GM12878 (cell line): ENCODE measurements around the gene SLC24A3. TPM values are rescaled to one million over a fixed set of nuclear protein-coding genes. Genes with fewer than 3 reads are reported as not detected.

Experiments used
- ATAC-seq: fragments of 200-7000 bp; cut with Tn5 transposase; 3 replicates; pipeline ENCODE4 v1.9.1; 2020; ENCODE audit warnings: mild to moderate bottlenecking, moderate library complexity
- BruUV-seq: library from RNA; stranded (reverse); fragments of 400-500 nt; replicated peaks from 2 replicates; lab custom pipeline; 2021; lab: Mats Ljungman, UMichigan
- CTCF ChIA-PET: fragments of 300-600 bp; sonication (Branson Sonifier 250); formaldehyde crosslinking; extraction: SDS; loops from one replicate; lab custom pipeline; 2021; ENCODE audit warnings: inconsistent platforms; lab: Yijun Ruan, JAX
- POLR2A ChIA-PET: fragments of 350-600 bp; formaldehyde crosslinking; extraction: SDS; loops from one replicate; lab custom pipeline; 2021; ENCODE audit warnings: inconsistent platforms; lab: Charles Lee
- RAD21 ChIA-PET: fragments of 300-600 bp; sonication (Branson Sonifier 250); formaldehyde crosslinking; loops from one replicate; lab custom pipeline; 2023; ENCODE audit warnings: antibody characterized with exemption; ENCODE audit not compliant: unreplicated experiment; lab: Charles Lee
- SMC1A ChIA-PET: fragments of 300-600 bp; sonication (Branson Sonifier 250); formaldehyde crosslinking; loops from one replicate; lab custom pipeline; 2023; ENCODE audit not compliant: unreplicated experiment, uncharacterized antibody; lab: Charles Lee
- DNase-seq: peaks from one replicate; pipeline ENCODE4 v3.0.0-alpha.2; 2011; ENCODE audit warnings: low read depth, low spot score
- FAIRE-seq: peaks from 3 replicates; lab custom pipeline; 2011; peaks lifted over from hg19 to GRCh38; lab: Jason Lieb, UNC
- H2AFZ ChIP-seq: 2 replicates; pipeline ENCODE4 v1.6.0; 2011; ENCODE audit warnings: low read depth, low read length, control low read depth; ENCODE audit not compliant: control insufficient read depth
- H3K27ac ChIP-seq: 2 replicates; pipeline ENCODE4 v1.5.1; 2011; ENCODE audit warnings: control low read depth; ENCODE audit not compliant: control insufficient read depth, insufficient read depth
- H3K27me3 ChIP-seq, 2 experiments: replicated peaks in 1 of 2; 2 replicates each; pipeline versions ENCODE4 v1.6.0 to v1.6.1; 2011; ENCODE audit warnings: low read length in 1 of 2; ENCODE audit not compliant: control insufficient read depth in 2 of 2, insufficient read depth in 2 of 2
- H3K36me3 ChIP-seq, 2 experiments: 2 replicates each; pipeline ENCODE4 v1.5.1; 2011; ENCODE audit warnings: low read length in 1 of 2; ENCODE audit not compliant: control insufficient read depth in 2 of 2, insufficient read depth in 2 of 2
- H3K4me1 ChIP-seq: 2 replicates; pipeline ENCODE4 v1.6.1; 2011; ENCODE audit warnings: mild to moderate bottlenecking, low read length, moderate library complexity, mixed read lengths; ENCODE audit not compliant: control insufficient read depth, insufficient read depth
- H3K4me2 ChIP-seq: 2 replicates; pipeline ENCODE4 v1.6.0; 2011; ENCODE audit warnings: control low read depth; ENCODE audit not compliant: control insufficient read depth, insufficient read depth
- H3K4me3 ChIP-seq: fragments of 200-600 bp; sonication (generic); 2 replicates; pipeline ENCODE4 v1.5.1; 2016
- H3K79me2 ChIP-seq: 2 replicates; pipeline ENCODE4 v1.6.0; 2011; ENCODE audit warnings: low read length; ENCODE audit not compliant: control insufficient read depth, insufficient read depth
- H3K9ac ChIP-seq: 2 replicates; pipeline ENCODE4 v1.8.0; 2011; ENCODE audit warnings: low read length, control low read depth, mixed read lengths; ENCODE audit not compliant: control insufficient read depth, insufficient read depth
- H3K9me3 ChIP-seq: replicated peaks from 3 replicates; pipeline ENCODE4 v1.5.1; 2011; ENCODE audit warnings: mild to moderate bottlenecking, low read length; ENCODE audit not compliant: control insufficient read depth, insufficient read depth
- H4K20me1 ChIP-seq: 2 replicates; pipeline ENCODE4 v1.6.0; 2011; ENCODE audit not compliant: control insufficient read depth, insufficient read depth
- CEBPB ChIP-seq, 2 experiments: fragments of 150-350 bp in 1 of 2; IDR thresholded peaks; 2 replicates each; pipeline ENCODE4 v1.6.1; 2012 to 2014; ENCODE audit warnings: low read depth in 2 of 2, low read length in 2 of 2, borderline replicate concordance in 1 of 2, inconsistent platforms in 1 of 2
- CHD1 ChIP-seq: IDR thresholded peaks from 2 replicates; pipeline ENCODE4 v1.6.1; 2012; ENCODE audit warnings: low read depth, low read length, improper control_type of control experiment
- EP300 ChIP-seq, 2 experiments: fragments of 150-350 bp in 1 of 2; IDR thresholded peaks; 2 replicates each; pipeline ENCODE4 v1.6.1; 2011 to 2012; ENCODE audit warnings: low read depth in 2 of 2, low read length in 2 of 2, borderline replicate concordance in 1 of 2, improper control_type of control experiment in 1 of 2, inconsistent platforms in 1 of 2; ENCODE audit not compliant: control insufficient read depth in 1 of 2
- FOXM1 ChIP-seq: IDR thresholded peaks from 2 replicates; pipeline ENCODE4 v1.6.1; 2012; ENCODE audit warnings: low read depth, mild to moderate bottlenecking, inconsistent platforms, low read length, moderate library complexity
- MYC ChIP-seq: IDR thresholded peaks from 2 replicates; pipeline ENCODE4 v1.6.1; 2011; ENCODE audit warnings: mild to moderate bottlenecking, low read length, moderate library complexity, inconsistent platforms; ENCODE audit not compliant: insufficient read depth, insufficient replicate concordance, insufficient read length, severe bottlenecking
- NFYA ChIP-seq: IDR thresholded peaks from 2 replicates; pipeline ENCODE4 v1.6.1; 2011; ENCODE audit warnings: low read depth, mild to moderate bottlenecking, low read length, improper control_type of control experiment, borderline replicate concordance
- POU2F2 ChIP-seq: IDR thresholded peaks from 3 replicates; pipeline ENCODE4 v1.6.1; 2011; ENCODE audit warnings: low read depth, mild to moderate bottlenecking, low read length, borderline replicate concordance
- RUNX3 ChIP-seq: IDR thresholded peaks from 2 replicates; pipeline ENCODE4 v1.6.1; 2012; ENCODE audit warnings: low read length, inconsistent platforms
- SMAD1 ChIP-seq: fragments of 450-650 bp; IDR thresholded peaks from 2 replicates; pipeline ENCODE4 v1.6.1; 2018; ENCODE audit warnings: mild to moderate bottlenecking, low read depth; ENCODE audit not compliant: partially characterized antibody
- SREBF1 ChIP-seq: IDR thresholded peaks from 2 replicates; pipeline ENCODE4 v1.6.1; 2012; ENCODE audit warnings: mild to moderate bottlenecking, low read length
- SUPT20H ChIP-seq: IDR thresholded peaks from 2 replicates; pipeline ENCODE4 v1.6.1; 2011; ENCODE audit warnings: low read depth, mild to moderate bottlenecking, low read length, moderate library complexity, borderline replicate concordance; ENCODE audit not compliant: control insufficient read depth
- TBL1XR1 ChIP-seq: IDR thresholded peaks from 2 replicates; pipeline ENCODE4 v1.6.1; 2012; ENCODE audit warnings: low read depth, low read length, improper control_type of control experiment
- TCF12 ChIP-seq: IDR thresholded peaks from 2 replicates; pipeline ENCODE4 v1.6.1; 2011; ENCODE audit warnings: low read depth, mild to moderate bottlenecking, low read length
- YY1 ChIP-seq: IDR thresholded peaks from 2 replicates; pipeline ENCODE4 v1.6.1; 2011; ENCODE audit warnings: low read depth, mild to moderate bottlenecking, low read length
- ZBTB4 ChIP-seq: fragments of 450-650 bp; formaldehyde crosslinking; IDR thresholded peaks from 2 replicates; pipeline ENCODE4 v1.4.0; 2022; ENCODE audit warnings: mild to moderate bottlenecking, moderate library complexity
- WGBS: methylation state at CpG from one replicate; pipeline ENCODE4 v1.1.6; 2016; ENCODE audit warnings: low lambda C conversion rate; ENCODE audit not compliant: insufficient replicate concordance, insufficient coverage; ENCODE audit errors: missing lambda C conversion rate; 5-methylcytosine and 5-hydroxymethylcytosine counted together
- in situ Hi-C: fragments of 300-500 bp; cut with MboI; formaldehyde crosslinking; loops from 9 replicates; pipeline ENCODE4 v1.14.3; 2018; ENCODE audit warnings: mixed read lengths
- intact Hi-C: fragments of 100-400 bp; cut with micrococcal nuclease; formaldehyde crosslinking; loops from one replicate; pipeline ENCODE4 v1.14.2; 2022; ENCODE audit not compliant: unreplicated experiment
- polyA plus RNA-seq, 11 experiments: library from polyadenylated mRNA; depleted of rRNA in 4 of 11; unstranded in 6 of 11; stranded (reverse) in 5 of 11; fragments of >200 nt; fragmentation: Nextera tagmentation in 4 of 11; fragmentation: Illumina TruSeq in 1 of 11; extraction: Ambion mirVana in 4 of 11; extraction: Trizol in 1 of 11; gene quantifications; 1 replicate in 1 of 11; 2 replicates in 10 of 11; pipeline versions ENCODE4 v1.2.1 to v1.2.3, GENCODE V29; 2011 to 2016; ENCODE audit warnings: inconsistent platforms in 2 of 11, missing spikeins in 2 of 11, low read depth in 1 of 11
- total RNA-seq, 4 experiments: library from RNA; depleted of rRNA in 3 of 4; stranded (reverse); fragments of >200 nt in 3 of 4; fragmentation: Illumina TruSeq in 1 of 4; extraction: Trizol in 1 of 4; gene quantifications; 2 replicates each; pipeline versions ENCODE4 v1.2.1 to v1.2.3, GENCODE V29; 2013 to 2021

Gene SLC24A3
- total and polyA plus RNA-seq, 10 of the 15 experiments (the other 5 are each of a cell fraction or from before 2014, with no cell fraction given): 0.04 TPM; not detected in 9

DNA sequence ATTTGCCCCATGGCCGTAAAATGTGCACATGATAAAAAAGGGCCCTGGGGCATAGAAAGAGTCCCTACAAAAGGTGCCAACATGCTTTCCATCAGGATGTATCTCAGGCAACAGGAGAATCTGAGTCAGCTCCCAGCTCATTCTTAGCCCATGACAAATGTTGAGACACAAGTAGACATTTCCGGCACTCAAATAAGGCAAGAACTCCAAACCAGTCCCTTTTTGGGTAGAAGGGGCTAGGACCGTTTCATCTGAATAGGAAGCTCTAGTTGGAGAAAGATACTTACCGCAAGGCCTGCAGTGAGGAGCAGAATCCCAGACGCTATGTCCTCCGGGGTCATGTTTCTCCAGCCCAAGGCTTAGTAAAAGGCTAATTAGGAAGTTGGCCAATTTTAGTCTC is 284.6 kb downstream of the SLC24A3 start:
- TF ChIP-seq NFYA (no peak), EP300 (IDR thresholded peaks at IDR 0.05; ENCODE audit: borderline replicate concordance in 1 of 2, control insufficient read depth in 1 of 2, low read depth in 2 of 2, low read length in 2 of 2) (no peak), SREBF1 (no peak), YY1 (no peak)
- H3K4me1 ChIP-seq: no peaks in the 10 kb centered on the region
- ATAC-seq: no peak
- ChIA-PET CTCF (no interaction called here), RAD21 (no interaction called here), SMC1A (interaction anchor here (0.7 kb wide), 1 partner anchor 1252 kb away, joined by 3 read pairs; no protein-coding TSS in a partner anchor), POLR2A (no interaction called here)
- no peaks in the 10 kb centered on the region for H4K20me1 ChIP-seq
- WGBS: 59% methylated on average over 6 of the region's 6 CpGs
- no peaks in the 10 kb centered on the region for H3K79me2 ChIP-seq
- BruUV-seq: no TSS peak
- H3K4me3 ChIP-seq: no peak overlapping the region
- no peaks in the 10 kb centered on the region; a peak in 1 of 4 replicates for H3K27me3 ChIP-seq
- H3K9ac ChIP-seq: no peak overlapping the region
- FAIRE-seq: no peak
- no peak overlapping the region for H2AFZ ChIP-seq
- H3K9me3 ChIP-seq: no peaks in the 10 kb centered on the region
- no peak for DNase-seq
- no peak overlapping the region for H3K4me2 ChIP-seq
- H3K27ac ChIP-seq: no peak overlapping the region
- in situ Hi-C loops: no loop called here
- intact Hi-C loops: no loop called here
- no peaks in the 10 kb centered on the region for H3K36me3 ChIP-seq

DNA sequence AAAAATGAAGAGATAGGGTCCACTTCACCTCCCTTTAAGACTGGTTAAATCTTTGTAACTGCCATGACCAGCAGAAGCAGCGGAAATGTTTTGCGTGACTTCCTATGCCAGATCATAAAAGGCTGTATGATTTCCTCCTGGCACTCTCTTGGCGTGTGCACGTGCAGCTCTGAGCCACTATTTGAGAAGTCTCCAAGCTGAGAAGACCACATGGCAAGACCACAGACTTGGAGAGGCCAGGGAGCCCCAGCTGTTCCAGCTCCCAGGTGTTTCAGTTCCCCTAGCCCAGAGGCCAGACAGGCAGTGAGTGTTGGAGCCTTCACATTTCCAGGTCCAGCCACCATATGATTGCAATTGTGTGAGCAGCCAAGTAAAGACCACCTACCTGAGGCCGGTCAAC is 286.3 kb downstream of the SLC24A3 start:
- no peaks in the 10 kb centered on the region for H3K79me2 ChIP-seq
- no peak for DNase-seq
- CTCF ChIA-PET: interaction anchor here (0.5 kb wide), 1 partner anchor 292 kb away, joined by 3 read pairs; no protein-coding TSS in a partner anchor
- H3K4me1 ChIP-seq: no peaks in the 10 kb centered on the region
- SMC1A ChIA-PET: no interaction called here
- H3K4me2 ChIP-seq: no peak overlapping the region
- H4K20me1 ChIP-seq: no peaks in the 10 kb centered on the region
- intact Hi-C loops: no loop called here
- RAD21 ChIA-PET: interaction anchor here (1.3 kb wide), 1 partner anchor 164 kb away, joined by 3 read pairs; no protein-coding TSS in a partner anchor
- WGBS: 3% methylated on average over 5 of the region's 5 CpGs
- no peak overlapping the region for H2AFZ ChIP-seq
- no peaks in the 10 kb centered on the region for H3K9me3 ChIP-seq
- ATAC-seq: no peak
- no peak for FAIRE-seq
- H3K9ac ChIP-seq: no peak overlapping the region
- no peaks in the 10 kb centered on the region for H3K36me3 ChIP-seq
- no peak overlapping the region for H3K27ac ChIP-seq
- in situ Hi-C loops: no loop called here
- no peaks in the 10 kb centered on the region; a peak in 1 of 4 replicates for H3K27me3 ChIP-seq
- POLR2A ChIA-PET: no interaction called here
- no peak overlapping the region for H3K4me3 ChIP-seq
- no TSS peak for BruUV-seq
- TF ChIP-seq EP300 (IDR thresholded peaks at IDR 0.05; ENCODE audit: borderline replicate concordance in 1 of 2, control insufficient read depth in 1 of 2, low read depth in 2 of 2, low read length in 2 of 2): no peak
- TF ChIP-seq RUNX3: no peak
- TF ChIP-seq SUPT20H: no peak
- no peak for TF ChIP-seq SMAD1
- TF ChIP-seq CEBPB (IDR thresholded peaks at IDR 0.05; ENCODE audit: borderline replicate concordance in 1 of 2, low read depth in 2 of 2, low read length in 2 of 2): no peak
- TF ChIP-seq POU2F2: no peak
- TF ChIP-seq CHD1: no peak
- no peak for TF ChIP-seq FOXM1
- no peak for TF ChIP-seq TCF12
- TF ChIP-seq ZBTB4 (CRISPR knock-in tag): no peak
- TF ChIP-seq TBL1XR1: no peak
- TF ChIP-seq MYC: no peak
